NK-92 (cell line): Measurements from ENCODE around the gene FAM163B.

Source experiments
- DNase-seq: peaks from one replicate; lab custom pipeline; 2025; ENCODE audit not compliant: unreplicated experiment; lab: John Stamatoyannopoulos, UW

The FAM163B gene

GRCh38 chr9:133529457-133529856 lies 79.7 kb downstream of the FAM163B start:
- no peak for DNase-seq

GRCh38 chr9:133528876-133529241 lies 80.3 kb downstream of the FAM163B start:
- no peak for DNase-seq

- DNase-seq: no peak
These were observed 81.0 kb downstream of the FAM163B start for GRCh38 chr9:133528001-133528875.

- DNase-seq: no peak
These were observed 81.7 kb downstream of the FAM163B start for GRCh38 chr9:133527444-133527920.
